Activated CD8-positive, alpha-beta memory T cell treated with anti-CD3 and anti-CD28 coated beads, Interleukin-2, amount 10 ng/mL, durations not matched to agents 7 days and 5 days (primary cell): ENCODE measurements around the gene DGKB. TPM values are rescaled to one million over a fixed set of nuclear protein-coding genes. Genes with fewer than 3 reads are reported as not detected.

Source experiments
- ATAC-seq: fragments of 150-1000 bp; cut with Tn5 transposase; one replicate; pipeline ENCODE4 v1.10.0; 2021; ENCODE audit warnings: moderate library complexity
- CTCF ChIA-PET: fragments of 350-600 bp; sonication (Branson Sonifier 250); formaldehyde crosslinking; loops from one replicate; lab custom pipeline; 2021; ENCODE audit warnings: antibody characterized with exemption; lab: Charles Lee
- DNase-seq: peaks from one replicate; pipeline ENCODE4 v3.0.0-alpha.2; 2020
- H3K27ac Mint-ChIP-seq: one replicate; pipeline ENCODE4 v1.8.0; 2021; ENCODE audit warnings: mild to moderate bottlenecking, mixed read lengths
- H3K27me3 Mint-ChIP-seq: one replicate; pipeline ENCODE4 v1.8.0; 2021; ENCODE audit warnings: mixed read lengths
- H3K36me3 Mint-ChIP-seq: one replicate; pipeline ENCODE4 v1.8.0; 2021; ENCODE audit warnings: mild to moderate bottlenecking, mixed read lengths
- H3K4me1 Mint-ChIP-seq: one replicate; pipeline ENCODE4 v1.8.0; 2021; ENCODE audit warnings: mixed read lengths
- H3K4me3 Mint-ChIP-seq: one replicate; pipeline ENCODE4 v1.8.0; 2021; ENCODE audit warnings: mild to moderate bottlenecking, moderate library complexity, mixed read lengths
- H3K9me3 Mint-ChIP-seq: one replicate; pipeline ENCODE4 v1.8.0; 2022; ENCODE audit warnings: low read depth, mixed read lengths
- total RNA-seq, 2 experiments: library from RNA; stranded (reverse); gene quantifications; one replicate each; pipeline ENCODE4 v1.2.3, GENCODE V29; 2021

DGKB gene
- not detected for total RNA-seq

DNA sequence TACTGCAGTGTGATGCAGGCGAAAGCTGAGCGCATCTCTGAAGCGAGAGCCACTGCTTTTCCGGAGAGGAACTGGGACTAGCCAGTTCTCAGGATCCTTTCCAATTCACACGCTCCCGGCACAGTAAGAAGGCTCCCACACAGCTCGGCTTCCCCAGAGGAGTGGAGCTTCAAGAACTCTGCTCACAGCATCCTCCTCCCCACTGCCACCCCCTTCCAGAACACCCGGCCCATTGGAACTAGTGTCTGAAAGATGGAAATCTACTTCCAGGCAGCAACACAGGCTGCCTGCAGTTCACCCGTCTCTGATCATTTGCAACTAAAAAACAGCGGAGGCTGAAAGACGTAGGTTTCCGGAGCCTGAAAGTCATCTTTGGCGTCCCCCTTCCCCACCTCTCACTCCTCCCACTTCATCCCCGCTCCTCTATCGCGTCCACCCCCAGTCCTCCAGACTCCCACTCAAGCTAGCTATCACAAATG lies at the start of gene DGKB:
Gene DGKB (minus strand): TSS at position 163 of the 479 bp plus-strand sequence.
- Mint-ChIP-seq H3K36me3 (no peaks in the 10 kb centered on the region), H3K4me3 (no peak within 1 kb of the TSS), H3K27me3 (no peaks in the 10 kb centered on the region), H3K9me3 (no peaks in the 10 kb centered on the region), H3K27ac (no peak within 1 kb of the TSS), H3K4me1 (no peaks in the 10 kb centered on the region)
- ATAC-seq (no peak), DNase-seq (no peak)
- CTCF ChIA-PET, result no interaction called here

DNA sequence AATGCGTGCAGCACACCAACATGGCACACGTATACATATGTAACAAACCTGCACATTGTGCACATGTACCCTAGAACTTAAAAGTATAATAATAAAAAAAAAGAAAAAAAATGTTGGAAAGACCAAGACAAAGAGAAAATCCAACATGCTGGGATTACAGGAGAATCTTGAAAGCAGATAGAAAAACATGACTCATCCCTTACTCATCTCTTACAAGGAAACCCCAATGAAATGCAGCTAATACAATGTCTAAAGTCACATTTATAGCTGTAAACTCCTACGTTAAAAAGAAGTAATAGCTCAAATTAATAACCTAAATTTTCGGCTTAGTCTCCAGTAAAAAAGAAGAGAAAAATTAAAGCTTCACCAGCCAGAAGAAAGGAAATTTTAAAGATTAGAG lies 47.5 kb upstream of the DGKB start:
- no peak overlapping the region for H3K27ac Mint-ChIP-seq
- H3K36me3 Mint-ChIP-seq, result no peaks in the 10 kb centered on the region
- no peak for DNase-seq
- ATAC-seq, result no peak
- CTCF ChIA-PET, result no interaction called here
- H3K27me3 Mint-ChIP-seq, result no peaks in the 10 kb centered on the region
- H3K4me3 Mint-ChIP-seq, result no peak overlapping the region
- H3K9me3 Mint-ChIP-seq, result no peaks in the 10 kb centered on the region
- no peaks in the 10 kb centered on the region for H3K4me1 Mint-ChIP-seq

DNA sequence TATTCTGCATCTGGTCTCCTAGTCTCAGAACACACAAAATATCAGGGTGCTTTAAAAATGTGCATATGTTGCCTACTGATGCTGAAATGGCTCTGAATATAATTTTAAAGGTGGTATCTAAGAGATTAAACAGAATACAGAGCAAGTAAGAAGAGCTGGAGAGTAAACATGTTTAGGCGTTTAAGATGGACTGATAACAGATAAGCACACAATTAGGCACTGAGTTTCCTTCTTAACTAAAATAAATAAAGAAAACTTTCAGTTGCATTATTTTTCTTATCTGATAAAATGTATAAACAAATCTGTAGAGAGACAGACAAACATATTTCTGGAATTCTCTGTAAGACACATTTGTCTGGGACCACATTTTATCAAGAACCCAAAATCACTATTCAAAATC lies 35.6 kb upstream of the DGKB start:
- no peak for ATAC-seq
- Mint-ChIP-seq H3K4me1 (no peaks in the 10 kb centered on the region), H3K9me3 (no peaks in the 10 kb centered on the region), H3K36me3 (no peaks in the 10 kb centered on the region), H3K27ac (no peak overlapping the region), H3K27me3 (no peaks in the 10 kb centered on the region), H3K4me3 (no peak overlapping the region)
- CTCF ChIA-PET, result no interaction called here
- no peak for DNase-seq

DNA sequence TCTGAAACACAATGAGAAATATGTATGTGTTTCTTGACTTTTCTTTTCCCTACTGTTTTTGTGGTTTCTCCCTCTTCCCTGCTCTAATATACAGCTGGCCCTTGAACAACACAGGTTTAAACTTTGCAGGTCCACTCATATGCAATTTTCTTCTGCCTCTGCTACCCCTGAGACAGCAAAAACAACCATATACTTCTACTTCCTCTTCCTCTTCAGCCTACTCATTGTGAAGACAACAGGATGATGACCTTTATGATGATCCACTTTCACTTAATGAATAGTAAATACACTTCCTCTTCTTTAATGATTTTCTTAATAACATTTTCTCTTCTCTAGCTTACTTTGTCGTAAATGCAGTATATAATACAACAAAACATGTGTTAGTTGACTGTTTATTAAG lies 35.0 kb upstream of the DGKB start:
- Mint-ChIP-seq H3K4me3 (no peak overlapping the region), H3K27me3 (no peaks in the 10 kb centered on the region), H3K4me1 (no peaks in the 10 kb centered on the region), H3K27ac (no peak overlapping the region), H3K9me3 (no peaks in the 10 kb centered on the region), H3K36me3 (no peaks in the 10 kb centered on the region)
- no peak for DNase-seq
- CTCF ChIA-PET, result no interaction called here
- no peak for ATAC-seq

DNA sequence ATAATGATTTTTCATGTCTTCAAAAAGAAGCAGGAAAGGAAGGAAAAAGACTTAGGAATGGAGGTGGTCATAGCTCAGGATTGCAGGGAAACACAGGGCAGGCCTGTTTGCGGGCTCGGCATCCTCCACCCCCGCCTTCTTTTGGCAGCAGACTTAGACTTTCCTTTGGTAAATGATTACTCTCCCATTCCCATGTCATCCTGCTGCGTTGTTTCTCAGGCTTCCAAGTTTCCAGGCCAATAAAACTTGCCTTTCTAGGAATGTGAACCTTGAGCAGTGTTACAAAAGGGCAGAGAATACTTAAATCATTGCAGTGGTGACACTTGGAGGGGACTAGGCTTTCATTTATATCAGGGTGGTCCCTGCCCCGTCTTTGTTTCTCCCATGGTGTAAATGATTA lies 34.0 kb upstream of the DGKB start:
- Mint-ChIP-seq H3K27me3 (no peaks in the 10 kb centered on the region), H3K4me3 (no peak overlapping the region), H3K9me3 (no peaks in the 10 kb centered on the region), H3K4me1 (no peaks in the 10 kb centered on the region), H3K36me3 (no peaks in the 10 kb centered on the region), H3K27ac (no peak overlapping the region)
- CTCF ChIA-PET, result no interaction called here
- ATAC-seq, result no peak
- no peak for DNase-seq

DNA sequence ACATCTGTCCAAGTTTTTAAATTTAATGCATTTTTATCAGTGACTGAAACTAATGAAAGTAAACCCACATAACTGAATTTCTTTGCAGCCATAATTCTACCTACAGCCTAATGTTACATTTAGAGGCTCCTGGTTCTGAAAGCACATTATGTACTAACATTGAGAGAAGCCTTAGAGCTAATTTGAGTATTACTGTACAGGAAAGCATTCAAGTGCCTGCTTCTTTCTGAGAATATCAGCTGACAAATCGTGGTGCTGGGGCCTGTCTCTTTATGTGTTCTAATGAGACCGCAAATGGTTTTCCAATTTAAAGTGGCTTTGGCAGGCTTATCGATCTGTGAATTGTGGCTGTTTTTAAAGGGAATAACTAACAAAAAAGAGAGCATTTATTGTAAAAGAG lies 32.3 kb upstream of the DGKB start:
- ATAC-seq (no peak), DNase-seq (no peak)
- Mint-ChIP-seq H3K36me3 (no peaks in the 10 kb centered on the region), H3K27ac (no peak overlapping the region), H3K4me1 (no peaks in the 10 kb centered on the region), H3K9me3 (no peaks in the 10 kb centered on the region), H3K27me3 (no peaks in the 10 kb centered on the region), H3K4me3 (no peak overlapping the region)
- CTCF ChIA-PET, result no interaction called here

DNA sequence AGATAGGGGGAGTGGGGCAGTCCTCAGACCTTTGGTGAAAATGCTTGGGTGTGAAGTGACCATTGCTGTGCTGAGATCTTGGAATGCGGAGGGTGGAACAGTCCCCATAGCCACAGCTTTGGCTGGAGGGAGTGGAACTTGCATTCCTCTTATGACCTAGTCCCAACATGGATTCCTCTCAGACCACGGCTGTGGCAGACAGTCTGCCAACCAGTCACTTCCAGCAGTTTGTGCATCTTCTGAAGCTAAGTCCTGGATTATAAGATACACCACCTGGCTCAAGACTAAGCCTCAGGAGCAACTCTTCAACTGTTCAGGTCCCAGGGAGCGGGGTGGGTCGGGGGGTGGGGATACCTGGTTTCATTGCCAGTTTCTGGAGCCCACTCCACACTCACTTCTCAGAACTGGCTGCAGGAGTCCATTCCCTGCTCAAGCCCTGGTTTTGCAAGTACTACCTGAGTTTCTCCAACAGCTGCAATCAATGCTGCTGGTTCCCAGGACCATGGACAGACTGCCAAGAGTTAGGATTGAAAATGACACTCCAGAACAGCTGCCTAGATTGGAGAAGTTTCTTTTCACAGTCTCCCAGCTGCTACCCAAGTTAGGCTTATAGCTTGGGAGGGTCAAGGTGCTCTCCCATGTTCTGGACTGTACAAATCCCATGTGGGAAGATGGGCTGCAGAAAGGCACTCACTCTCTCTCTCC lies 29.1 kb upstream of the DGKB start:
- Mint-ChIP-seq H3K4me3 (no peak overlapping the region), H3K27ac (no peak overlapping the region), H3K9me3 (no peaks in the 10 kb centered on the region), H3K27me3 (no peaks in the 10 kb centered on the region), H3K4me1 (no peaks in the 10 kb centered on the region), H3K36me3 (no peaks in the 10 kb centered on the region)
- ATAC-seq (no peak), DNase-seq (no peak)
- CTCF ChIA-PET, result no interaction called here

DNA sequence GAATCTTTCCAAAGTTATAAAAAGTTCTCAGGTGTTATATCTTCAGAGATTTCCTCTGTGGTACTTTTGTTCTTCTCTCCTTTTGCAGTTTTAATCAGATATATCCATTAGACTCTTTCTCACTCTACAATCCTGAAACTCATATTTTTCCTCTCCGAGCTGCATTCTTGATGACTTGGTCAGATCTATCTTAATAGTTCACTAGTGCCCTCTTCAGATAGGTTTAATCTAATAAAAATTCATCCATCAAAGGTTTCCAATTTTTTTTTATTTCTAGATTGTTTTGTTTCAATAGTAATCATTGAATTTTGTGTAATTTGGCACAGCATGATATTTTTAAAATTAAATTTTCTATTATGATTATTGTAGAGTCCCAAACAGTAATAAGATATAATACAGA lies 21.8 kb upstream of the DGKB start:
- CTCF ChIA-PET, result interaction anchor here (0.7 kb wide), 1 partner anchor 109 kb away, joined by 4 read pairs; no protein-coding TSS in a partner anchor
- Mint-ChIP-seq H3K9me3 (peaks cover 2% of the 10 kb centered on the region), H3K4me1 (no peaks in the 10 kb centered on the region), H3K36me3 (no peaks in the 10 kb centered on the region), H3K4me3 (no peak overlapping the region), H3K27me3 (no peaks in the 10 kb centered on the region), H3K27ac (no peak overlapping the region)
- ATAC-seq (no peak), DNase-seq (no peak)

DNA sequence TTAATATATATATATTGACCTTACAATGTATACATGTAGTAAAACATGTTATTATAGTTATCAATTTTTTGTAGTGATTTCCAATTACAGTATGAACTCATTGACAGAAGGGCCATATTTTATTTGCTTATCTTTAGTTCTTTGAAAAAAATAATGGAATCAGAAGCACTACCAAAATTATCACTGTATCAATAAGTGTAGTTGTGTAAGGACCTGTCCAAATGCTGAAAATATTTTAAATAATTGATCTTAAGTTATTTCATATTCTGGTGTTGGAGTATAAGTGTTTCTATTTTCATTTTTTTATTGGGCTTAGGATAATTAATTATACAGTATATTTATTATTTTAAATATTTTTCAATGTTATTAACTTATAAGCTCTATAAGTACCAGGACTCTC lies 8.5 kb upstream of the DGKB start:
- Mint-ChIP-seq H3K9me3 (peaks cover 5% of the 10 kb centered on the region), H3K4me1 (no peaks in the 10 kb centered on the region), H3K4me3 (no peak overlapping the region), H3K27me3 (no peaks in the 10 kb centered on the region), H3K36me3 (no peaks in the 10 kb centered on the region), H3K27ac (no peak overlapping the region)
- CTCF ChIA-PET, result no interaction called here
- ATAC-seq (no peak), DNase-seq (no peak)

DNA sequence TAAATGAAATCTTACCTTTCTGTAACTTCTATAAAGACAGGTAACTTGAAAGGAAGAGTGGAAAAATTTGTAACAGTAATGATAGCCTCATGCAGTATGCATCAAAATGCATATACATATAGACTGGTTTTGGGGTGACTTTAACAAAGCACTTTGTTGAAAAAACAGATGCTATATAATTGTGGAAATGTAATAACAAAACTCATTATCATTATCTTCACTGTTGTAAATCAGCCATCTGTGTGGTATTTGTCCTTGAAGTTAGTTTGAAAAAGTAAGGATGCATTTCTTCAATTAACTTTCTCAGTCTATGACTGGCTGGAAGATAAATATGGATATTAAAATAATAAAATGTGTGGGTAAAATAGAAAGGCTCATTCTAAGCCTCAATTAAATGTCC lies 6.1 kb upstream of the DGKB start:
- ATAC-seq, result no peak
- no peaks in the 10 kb centered on the region for H3K9me3 Mint-ChIP-seq
- no peak overlapping the region for H3K27ac Mint-ChIP-seq
- H3K4me3 Mint-ChIP-seq, result no peak overlapping the region
- no peaks in the 10 kb centered on the region for H3K4me1 Mint-ChIP-seq
- H3K36me3 Mint-ChIP-seq, result no peaks in the 10 kb centered on the region
- H3K27me3 Mint-ChIP-seq, result no peaks in the 10 kb centered on the region
- CTCF ChIA-PET, result no interaction called here
- no peak for DNase-seq

DNA sequence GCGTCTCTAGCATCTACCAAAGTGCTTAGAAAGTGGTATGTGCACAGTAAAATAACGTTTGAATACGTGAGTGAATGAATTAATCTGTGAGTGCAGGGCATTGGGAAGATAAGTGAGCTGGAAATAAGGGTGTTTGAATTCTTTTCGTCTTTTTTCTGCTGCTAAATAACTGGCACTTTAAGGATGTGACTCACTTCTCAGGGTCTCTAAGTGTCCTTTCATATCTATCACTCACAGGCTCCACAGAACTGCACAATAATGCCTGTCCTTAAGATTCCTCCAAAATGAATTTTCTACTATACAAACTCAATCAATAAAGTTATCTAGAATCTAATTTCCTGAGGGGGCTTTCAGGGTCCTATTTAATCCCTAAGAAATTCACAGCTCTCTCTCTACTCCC lies 3.2 kb upstream of the DGKB start:
- CTCF ChIA-PET, result no interaction called here
- DNase-seq, result no peak
- ATAC-seq, result no peak
- Mint-ChIP-seq H3K9me3 (no peaks in the 10 kb centered on the region), H3K27me3 (no peaks in the 10 kb centered on the region), H3K4me1 (no peaks in the 10 kb centered on the region), H3K36me3 (no peaks in the 10 kb centered on the region), H3K4me3 (no peak overlapping the region), H3K27ac (no peak overlapping the region)

DNA sequence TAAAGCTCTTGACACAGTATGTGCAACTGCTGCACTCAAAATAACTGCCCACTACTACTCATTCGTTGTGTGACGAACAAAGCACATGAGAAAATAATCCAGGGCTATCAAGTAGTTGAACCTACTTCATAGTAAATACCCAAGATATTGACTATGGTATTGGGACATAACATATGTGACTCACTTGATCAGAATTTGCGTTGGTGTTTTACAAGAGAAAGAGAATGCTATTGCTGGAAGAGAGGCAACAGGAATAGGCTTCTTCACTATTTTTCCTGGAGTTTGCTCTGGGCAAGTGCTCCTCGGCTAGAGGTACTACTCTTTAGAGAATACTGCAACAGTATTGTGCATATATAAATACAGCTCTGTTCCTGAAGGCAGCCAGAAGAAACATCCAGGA lies 2.5 kb downstream of the DGKB start:
- ATAC-seq (no peak), DNase-seq (no peak)
- Mint-ChIP-seq H3K27me3 (no peaks in the 10 kb centered on the region), H3K36me3 (no peaks in the 10 kb centered on the region), H3K4me1 (no peaks in the 10 kb centered on the region), H3K27ac (no peak overlapping the region), H3K4me3 (no peak overlapping the region), H3K9me3 (no peaks in the 10 kb centered on the region)
- CTCF ChIA-PET, result no interaction called here

DNA sequence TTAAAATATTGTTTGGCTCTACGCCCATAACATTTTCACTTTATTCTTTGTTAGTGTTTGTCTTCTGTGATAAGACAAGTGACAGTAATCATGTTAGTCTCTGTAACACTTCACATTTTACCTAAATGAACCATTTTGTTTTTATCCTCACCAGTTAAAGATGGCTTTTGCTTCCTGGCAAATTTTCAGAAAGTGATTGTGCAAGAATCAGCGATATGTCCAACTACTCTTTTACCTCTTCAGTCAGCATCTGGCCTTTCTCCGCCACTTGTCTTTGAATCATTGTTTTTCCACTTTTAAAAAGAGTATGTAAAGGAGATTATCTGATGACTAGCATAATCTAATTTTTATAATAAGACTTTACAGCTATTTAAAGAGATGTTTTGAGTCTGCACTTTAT lies 3.5 kb downstream of the DGKB start:
- DNase-seq, result no peak
- H3K27me3 Mint-ChIP-seq, result no peaks in the 10 kb centered on the region
- H3K4me3 Mint-ChIP-seq, result no peak overlapping the region
- H3K27ac Mint-ChIP-seq, result no peak overlapping the region
- ATAC-seq, result no peak
- no peaks in the 10 kb centered on the region for H3K9me3 Mint-ChIP-seq
- no peaks in the 10 kb centered on the region for H3K36me3 Mint-ChIP-seq
- H3K4me1 Mint-ChIP-seq, result no peaks in the 10 kb centered on the region
- CTCF ChIA-PET, result no interaction called here

DNA sequence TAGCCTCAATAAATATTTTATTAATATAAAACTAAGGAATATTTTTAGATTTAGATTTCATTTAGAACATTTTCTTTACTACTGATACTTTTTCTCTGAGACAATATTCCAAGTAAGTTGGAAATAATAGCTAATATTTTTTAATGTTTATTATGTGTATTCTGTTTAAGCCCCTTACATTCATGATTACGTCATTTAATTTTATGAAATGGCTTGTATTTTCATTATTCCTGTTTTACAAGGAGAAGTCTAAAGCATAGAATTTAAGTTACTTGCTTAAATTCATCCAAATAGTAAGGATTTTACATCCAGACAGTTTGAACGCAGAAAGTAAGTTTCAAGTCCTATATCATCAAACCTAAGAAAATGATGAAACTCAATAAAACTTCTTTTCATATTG lies 6.1 kb downstream of the DGKB start:
- Mint-ChIP-seq H3K9me3 (no peaks in the 10 kb centered on the region), H3K36me3 (no peaks in the 10 kb centered on the region), H3K4me3 (no peak overlapping the region), H3K27ac (no peak overlapping the region), H3K27me3 (no peaks in the 10 kb centered on the region), H3K4me1 (no peaks in the 10 kb centered on the region)
- CTCF ChIA-PET, result no interaction called here
- no peak for ATAC-seq
- DNase-seq, result no peak

DNA sequence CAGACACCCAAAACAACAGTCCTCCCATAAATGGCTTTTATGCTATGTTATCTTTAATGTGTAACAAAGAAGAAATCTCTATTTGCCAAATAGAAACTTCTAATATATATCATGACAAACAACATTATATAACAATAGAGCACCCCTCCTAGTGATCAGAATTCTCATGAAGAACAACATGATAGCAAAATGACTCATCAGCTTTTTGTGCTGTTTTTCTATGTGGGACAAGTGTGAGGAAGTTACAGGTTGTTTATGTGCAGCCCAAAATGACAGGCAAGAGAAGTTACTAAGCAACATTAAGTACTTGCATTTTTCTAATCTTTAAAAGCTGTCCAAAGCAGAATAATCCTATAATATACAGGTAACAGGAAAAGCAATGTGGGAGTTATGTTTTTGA lies 7.7 kb downstream of the DGKB start:
- DNase-seq (no peak), ATAC-seq (no peak)
- no peaks in the 10 kb centered on the region for H3K9me3 Mint-ChIP-seq
- no peaks in the 10 kb centered on the region for H3K27me3 Mint-ChIP-seq
- no peaks in the 10 kb centered on the region for H3K4me1 Mint-ChIP-seq
- H3K36me3 Mint-ChIP-seq, result no peaks in the 10 kb centered on the region
- H3K4me3 Mint-ChIP-seq, result no peak overlapping the region
- CTCF ChIA-PET, result interaction anchor here (0.6 kb wide), 1 partner anchor 1817 kb away, joined by 3 read pairs; no protein-coding TSS in a partner anchor
- no peak overlapping the region for H3K27ac Mint-ChIP-seq
